ENCODE measurements around the gene MAP3K14.

Gene MAP3K14

GRCh38 chr17:45338023-45338781 is 21.4 kb upstream of the MAP3K14 start:
- no peak for DNase-seq

DNA sequence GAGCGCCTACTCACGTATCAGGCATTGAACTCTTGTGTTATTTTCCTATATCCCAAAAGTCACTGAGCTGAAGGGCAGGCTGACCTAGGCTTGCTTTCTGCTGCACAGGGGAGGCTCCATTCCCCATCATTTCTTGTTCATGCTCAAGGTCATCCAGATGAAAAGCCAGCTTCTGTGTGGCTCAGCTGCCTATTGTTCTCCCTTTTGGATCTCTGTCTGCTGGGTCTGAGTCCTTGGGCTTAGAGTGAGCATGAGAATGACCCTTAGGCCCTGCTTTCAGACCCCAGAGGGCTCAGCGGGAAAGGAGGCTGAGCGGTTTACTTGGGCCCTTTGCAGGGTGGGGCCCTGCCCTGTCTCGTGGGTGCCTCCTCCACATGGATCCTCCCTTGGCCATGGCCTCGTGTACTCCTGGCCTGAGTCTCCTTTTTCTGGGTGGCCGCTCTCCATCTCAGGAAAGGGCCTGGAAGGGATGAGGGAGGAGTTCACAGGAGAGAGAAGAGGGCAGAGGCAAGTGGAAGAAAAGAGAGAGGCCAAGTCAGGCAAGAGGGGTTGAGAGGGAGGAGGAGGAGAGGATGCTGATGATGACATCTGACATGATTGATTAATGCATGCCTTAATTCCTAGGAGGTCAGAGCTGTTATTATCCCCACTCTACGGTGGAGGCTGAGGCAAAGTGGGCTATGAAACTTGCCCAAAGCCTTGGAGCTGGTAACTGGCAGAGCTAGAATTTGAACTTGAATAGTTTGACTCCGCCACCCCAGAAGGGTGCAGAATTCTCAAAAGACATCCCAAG is 19.8 kb upstream of the MAP3K14 start:
- DNase-seq = no peak

GRCh38 chr17:45335721-45336120 is 18.9 kb upstream of the MAP3K14 start:
- no peak for DNase-seq

DNA sequence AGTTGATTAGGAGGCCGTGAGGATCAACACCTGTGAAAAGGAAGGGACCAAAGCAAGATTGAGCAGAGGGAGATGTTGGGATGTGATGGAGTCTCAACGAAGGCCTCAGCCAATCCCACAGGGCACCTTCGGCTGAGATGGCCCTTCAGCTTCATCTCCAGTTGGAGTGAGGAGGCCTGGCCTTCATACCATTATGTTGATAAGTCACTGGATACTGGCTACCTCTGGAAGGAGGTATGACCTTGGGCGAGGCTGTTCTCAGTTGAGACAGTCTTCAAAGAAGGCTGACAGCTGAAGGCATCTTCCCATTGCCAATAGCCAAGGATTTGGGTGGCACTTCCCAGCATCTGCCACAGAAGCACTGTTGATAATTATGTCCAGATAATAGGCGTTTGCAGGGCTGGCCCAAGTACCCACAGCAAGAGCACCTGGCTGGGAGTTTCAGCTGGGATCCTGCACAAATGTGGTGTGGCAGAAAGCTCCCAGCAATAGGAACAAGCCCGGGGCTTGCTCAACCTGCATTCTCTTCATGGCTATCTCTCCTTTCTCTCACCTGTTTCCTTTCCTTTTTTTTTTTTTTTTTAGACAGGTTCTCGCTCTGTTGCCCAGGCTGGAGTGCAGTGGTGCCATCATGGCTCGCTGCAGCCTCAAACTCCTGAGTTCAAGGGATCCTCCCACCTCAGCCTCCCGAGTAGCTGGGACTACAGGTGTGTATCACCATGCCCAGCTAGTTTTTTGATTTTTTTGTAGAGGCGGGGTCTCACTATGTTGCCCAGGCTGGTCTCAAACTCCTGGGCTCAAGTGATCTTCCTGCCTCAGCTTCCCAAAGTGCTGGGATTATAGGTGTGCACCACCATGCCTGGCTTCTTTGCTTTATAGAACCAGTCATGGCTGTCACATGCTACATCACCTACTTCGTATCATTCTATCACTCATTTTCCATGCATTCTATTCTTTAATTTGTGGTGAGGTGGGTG is 18.2 kb upstream of the MAP3K14 start:
- DNase-seq = no peak

GRCh38 chr17:45334231-45334630 is 17.4 kb upstream of the MAP3K14 start:
- DNase-seq = no peak

- DNase-seq = no peak
Measured at GRCh38 chr17:45333702-45334092, 16.9 kb upstream of the MAP3K14 start.

GRCh38 chr17:45332989-45333701 is 16.3 kb upstream of the MAP3K14 start:
- no peak for DNase-seq

DNA sequence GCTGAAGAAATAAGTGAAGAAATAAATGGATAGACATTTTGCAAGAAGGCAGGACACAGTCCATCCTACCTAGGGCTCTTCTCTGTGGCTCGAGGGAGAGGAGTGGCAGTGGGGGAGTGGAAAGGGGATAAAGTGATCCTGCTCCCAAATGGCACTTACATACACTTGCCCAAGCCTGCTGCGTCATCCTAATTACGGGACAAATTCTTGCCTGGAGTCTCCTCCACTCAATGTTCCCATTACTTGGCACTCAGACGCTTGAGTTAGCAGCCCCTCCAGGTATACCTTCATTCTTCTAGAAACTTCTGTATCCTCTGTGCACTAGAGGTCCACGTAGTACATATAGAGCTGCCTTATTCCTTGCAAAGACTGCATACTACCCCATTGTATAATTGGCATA is 15.7 kb upstream of the MAP3K14 start:
- no peak for DNase-seq

- DNase-seq = no peak
Measured at GRCh38 chr17:45326626-45327025, 9.8 kb upstream of the MAP3K14 start.

DNA sequence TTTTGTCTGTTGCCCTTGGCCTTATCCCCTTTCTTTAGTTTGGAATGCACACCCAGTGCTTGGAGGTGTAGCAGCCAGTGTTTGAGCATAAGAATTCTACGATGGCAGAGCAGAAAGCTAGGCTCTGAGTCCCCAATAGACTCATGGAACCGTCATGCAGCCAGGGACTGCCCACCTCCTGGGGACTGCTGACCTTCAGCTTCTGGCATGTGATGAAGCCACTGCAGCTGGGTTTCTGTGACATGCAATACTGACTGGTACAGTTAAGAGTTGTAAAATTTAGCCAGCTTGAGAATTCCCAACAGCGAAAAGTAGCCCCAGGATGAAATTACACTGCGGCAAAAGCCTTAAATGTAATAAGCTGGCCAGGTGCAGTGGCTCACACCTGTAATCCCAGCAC is 9.0 kb upstream of the MAP3K14 start:
- DNase-seq = no peak

GRCh38 chr17:45324336-45324735 is 7.5 kb upstream of the MAP3K14 start:
- no peak for DNase-seq

GRCh38 chr17:45322168-45322567 is 5.3 kb upstream of the MAP3K14 start:
- no peak for DNase-seq

DNA sequence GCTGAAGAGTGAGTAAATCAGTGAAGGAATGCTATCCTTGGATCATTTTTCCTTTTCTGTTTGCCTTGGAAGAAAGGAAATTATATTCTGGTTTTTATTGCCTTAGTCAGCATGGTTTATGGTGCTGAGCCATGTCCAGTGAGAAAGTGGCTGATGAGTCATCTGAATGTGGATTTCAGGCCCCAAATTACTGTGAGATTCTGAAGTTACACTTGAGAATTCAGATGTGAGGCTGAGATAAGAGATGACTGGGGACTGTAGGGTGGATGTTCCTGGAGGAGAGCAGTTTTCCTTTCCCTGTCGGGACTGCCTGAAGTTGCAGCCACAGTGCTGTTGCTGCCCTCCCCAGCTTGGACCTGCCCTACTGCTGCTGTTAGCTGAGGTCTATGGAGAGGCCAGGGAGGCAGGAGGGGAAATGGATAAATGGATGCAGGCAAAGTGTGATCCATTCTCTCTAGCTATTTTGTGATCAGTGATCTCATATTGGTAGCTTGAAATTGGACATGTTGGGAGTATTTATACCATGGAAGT is 4.2 kb upstream of the MAP3K14 start:
- no peak for DNase-seq

DNA sequence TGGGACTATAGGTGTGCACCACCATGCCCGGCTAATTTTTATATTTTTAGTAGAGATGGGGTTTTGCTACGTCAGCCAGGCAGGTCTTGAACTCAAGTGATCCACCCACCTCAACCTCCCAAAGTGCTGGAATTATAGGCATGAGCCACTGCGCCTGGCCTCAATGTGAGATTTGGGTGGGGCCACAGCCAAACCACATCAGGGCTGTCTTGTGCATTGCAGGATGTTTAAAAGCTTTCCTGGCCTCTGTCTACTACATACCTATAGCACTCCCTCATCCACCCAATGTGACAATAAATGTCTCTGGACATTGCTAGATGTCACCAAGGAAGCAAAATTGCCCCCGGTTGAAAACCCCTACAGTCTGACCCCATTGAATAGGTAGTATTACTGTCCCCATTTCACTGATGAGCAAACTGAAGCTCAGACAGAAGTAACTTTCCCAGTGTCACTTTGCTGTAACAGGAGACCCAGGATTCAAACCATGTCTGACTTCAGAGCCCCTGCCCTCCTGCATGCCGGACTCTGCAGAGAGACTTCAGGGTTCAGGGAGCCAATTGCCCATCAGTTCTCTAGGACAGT is 3.6 kb upstream of the MAP3K14 start:
- DNase-seq = no peak

DNA sequence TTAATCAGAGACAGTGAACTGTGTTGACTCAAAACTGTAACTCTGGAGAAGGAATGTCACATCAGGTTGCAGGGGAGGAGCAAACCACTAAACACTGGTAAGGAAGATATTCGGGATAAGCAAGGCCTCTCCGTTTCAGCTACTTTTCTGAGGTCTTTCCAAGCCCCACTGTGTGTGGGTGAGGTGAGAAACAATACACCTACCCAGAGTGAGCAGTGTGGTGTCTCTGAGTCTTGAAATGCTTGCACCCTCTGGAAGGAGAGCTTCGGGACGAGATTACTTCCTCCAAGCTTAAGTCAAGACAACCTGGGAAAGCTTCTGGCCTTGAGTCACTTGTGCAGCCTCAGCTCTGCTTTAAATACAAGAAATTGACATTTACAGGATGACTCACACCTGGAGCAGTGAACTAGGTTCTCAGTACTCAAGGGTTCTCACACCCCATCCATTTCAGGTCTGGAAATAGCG is 2.5 kb upstream of the MAP3K14 start:
- no peak for DNase-seq

- no peak for DNase-seq
Measured at GRCh38 chr17:45318561-45319230, 1.9 kb upstream of the MAP3K14 start.

DNA sequence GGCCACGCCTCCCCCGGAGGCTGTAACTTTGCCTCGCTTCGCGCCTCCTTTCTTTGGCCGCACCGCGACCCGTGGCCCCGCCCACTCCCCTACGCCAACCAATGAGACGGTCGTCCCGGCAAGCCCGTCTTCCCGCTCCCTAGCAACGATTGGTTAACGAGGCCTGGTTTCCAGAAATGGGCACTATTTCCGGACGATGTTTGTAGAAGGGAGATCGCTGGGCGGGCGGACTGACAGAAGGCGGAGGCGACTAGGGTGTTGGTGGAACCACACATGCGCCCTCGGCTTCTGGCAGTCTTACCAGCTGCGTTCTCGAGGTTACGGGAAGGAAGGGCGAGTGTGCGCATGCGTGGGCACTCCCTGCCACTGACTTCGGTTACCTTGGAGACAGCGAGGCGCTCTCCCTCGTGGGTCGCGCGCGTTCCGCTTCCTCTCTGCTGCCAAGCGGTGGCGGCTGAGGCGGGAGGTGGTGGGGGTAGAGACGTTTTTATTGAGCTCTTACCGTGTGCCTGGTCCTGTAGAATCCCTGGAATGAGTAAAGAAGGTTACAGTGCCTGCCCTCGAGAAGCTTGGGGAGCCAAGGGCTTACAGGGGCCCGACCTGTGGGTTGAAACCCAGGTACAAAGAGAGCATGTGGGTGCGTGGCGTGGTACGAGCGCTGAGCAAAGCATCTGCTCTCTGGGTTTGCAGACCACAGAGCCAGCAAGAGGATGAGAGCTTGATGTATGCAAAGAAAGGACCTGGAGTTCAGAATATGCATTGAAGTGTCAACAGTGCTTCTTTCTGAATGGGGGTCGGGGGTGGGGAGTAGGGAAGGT is 500 bp upstream of the MAP3K14 start:
- DNase-seq = peak; percentile 100

DNA sequence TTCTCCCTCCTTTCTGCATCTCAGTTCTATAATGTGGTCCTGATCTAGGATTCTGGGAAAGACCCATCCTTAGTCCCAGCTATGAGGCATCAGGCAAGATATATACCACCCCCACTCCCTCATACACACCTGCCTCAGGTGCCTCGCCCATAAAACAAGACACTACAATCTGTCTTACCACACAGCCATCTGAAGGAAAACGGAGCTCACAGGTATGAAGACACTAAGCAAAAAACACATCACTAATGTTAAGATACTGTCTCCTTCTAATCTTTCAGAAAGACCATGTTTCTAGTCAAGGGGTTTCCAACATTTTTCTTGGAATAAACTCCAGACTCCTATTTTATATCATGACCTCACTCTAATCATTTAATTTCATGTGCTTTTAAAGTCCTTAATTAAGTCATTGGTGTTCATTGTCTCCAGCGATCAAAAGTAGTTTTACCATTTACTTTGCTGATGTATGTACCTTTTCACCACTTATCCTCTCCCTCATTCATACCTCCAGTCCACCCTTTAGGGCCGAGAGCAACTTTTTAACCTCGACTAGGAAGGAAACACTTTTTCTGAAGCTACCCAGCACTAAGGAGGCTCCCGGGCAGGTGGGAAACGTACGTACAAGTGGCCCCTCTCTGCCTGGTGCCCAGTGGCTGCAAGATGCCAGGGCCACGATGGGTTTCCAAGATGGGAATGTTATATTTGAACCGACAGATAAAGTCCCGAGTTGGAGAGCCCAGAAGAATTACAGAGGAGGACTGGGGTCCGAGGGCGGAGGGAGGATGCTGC is 979 bp downstream of the MAP3K14 start:
- DNase-seq = no peak

Measured in NCI-H1694 treated with DMSO at 0.1 percent for 48 hours (cell line).